ENCODE results near the gene ZMIZ1.

Gene ZMIZ1

DNA sequence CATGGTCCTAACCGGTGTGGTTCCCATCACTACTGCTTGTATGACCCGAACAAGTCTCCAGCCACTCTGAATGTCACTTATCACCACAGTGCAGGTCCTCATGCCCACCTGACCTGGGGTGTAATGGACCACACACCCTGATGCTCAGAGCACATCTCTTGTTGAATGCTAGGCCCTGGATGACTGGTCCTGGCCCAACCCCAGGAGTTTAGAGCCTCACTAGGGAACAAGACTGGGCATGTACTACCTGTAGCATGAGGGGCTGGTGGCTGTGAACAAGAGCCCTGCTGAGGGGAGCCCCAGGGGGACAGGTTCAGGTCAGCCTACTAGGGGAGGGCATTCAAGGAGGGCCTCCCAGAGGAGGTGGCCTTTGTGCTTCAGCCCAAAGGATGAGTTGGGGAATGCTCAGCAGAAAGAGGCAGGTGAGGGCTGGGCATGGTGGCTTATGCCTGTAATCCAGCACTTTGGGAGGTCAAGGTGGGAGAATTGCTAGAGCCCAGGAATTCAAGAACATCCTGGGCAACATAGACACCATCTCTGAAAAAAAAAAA, 31.2 kb downstream of the ZMIZ1 start:
- no peak for DNase-seq (ENCODE audit: low spot score)

DNA sequence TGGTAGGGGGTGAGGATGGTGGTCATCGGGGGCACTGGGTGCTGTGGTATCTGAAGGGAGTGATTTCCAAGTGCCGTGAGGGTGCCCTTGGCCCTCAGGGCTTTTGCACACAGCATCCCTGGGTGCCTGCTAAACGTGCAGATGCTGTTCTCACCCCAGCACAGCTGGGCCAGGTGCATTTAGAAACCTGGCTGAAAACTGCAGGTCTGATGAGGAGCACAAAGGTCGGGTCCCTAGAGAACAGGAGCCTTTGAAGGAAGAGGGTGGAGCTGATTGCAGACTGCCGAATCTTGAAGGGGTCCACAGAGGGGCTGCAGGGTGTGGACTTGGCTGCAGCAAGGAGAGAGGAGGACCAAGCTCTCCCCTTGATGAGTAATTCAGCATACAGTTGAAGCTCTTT, 32.0 kb downstream of the ZMIZ1 start:
- no peak for DNase-seq (ENCODE audit: low spot score)

DNA sequence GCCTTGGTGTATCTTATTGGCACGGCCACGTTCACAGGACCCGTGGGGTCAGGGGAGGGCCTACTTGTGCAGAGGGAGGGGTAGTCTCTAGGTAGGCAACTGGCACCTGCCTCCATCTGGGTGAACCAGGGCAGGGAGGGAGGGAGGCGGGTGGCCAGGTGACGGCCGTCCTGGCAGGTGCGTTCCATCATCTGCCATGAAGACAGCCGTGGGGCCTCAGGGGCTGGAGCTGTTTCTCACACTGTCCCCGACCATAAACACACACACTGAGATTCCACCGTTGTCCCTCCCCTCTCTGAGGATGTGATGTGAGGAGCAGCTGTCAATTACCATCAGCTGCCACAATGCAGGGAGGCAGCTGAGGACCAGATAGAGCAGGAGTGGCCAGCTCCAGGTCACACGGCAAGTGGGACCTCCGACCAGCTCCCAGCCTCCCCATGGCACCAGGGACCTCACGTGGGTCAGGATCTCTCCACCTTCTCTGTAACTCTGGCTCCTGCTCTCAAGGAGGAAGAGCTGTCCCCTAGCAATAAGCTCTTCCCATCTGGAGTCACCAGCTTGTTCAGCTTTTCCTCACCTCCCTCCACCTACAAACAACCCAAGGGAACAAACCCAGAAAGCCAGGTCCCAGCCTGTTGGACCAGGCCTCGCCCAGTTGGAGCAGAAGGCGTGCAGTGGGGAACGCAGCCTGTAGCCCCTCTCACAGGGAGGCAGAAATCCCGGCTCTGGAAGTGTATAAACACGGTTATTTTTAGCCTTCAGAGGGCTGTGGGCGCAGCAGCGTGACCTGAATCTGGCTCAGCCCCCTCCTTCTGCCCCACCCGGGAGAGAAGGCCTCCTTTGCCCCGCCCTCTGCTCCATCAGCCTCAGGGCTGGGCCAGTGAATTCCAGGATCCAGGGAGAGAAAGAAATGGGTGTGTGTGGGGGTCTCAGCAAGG, 33.1 kb downstream of the ZMIZ1 start:
- no peak for DNase-seq (ENCODE audit: low spot score)

DNA sequence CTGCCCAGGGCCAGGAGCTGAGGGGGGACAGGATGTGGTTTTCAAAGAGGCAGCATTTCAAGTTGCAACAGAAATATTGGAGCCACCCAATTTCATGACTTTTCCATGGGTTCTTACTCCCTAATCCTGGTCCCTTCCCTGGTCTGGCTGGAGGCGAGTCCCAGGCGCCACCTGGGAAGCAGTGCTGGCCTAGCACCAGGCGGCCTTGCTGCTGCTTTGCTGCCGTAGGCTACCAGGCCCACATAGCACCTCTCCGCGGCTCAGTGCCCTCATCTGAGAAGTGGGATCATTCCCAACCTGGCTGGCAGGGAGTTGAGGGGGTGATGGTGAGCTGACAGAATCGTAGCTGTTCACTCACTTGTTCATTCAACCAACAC, 33.7 kb downstream of the ZMIZ1 start:
- no peak for DNase-seq (ENCODE audit: low spot score)

DNA sequence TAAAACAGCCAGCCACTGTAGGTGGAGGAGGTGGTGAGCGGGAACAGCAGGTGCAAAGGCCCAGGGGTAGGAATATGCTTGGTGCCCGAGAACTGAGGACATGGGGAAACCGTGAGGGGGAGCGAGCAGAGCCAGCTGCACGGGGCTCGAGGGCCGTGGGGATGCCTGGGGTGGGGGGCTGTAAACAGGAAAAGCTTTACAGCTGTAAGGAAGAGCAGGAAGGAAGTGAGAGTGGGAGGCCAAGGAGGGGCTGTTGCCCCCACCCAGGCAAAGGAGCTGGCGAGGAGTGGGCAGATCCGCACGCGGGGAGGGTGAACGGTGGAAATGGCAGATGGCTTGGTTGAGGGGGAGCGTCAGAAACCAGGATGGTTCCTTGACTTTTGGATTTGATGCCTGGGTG, 34.4 kb downstream of the ZMIZ1 start:
- no peak for DNase-seq (ENCODE audit: low spot score)

DNA sequence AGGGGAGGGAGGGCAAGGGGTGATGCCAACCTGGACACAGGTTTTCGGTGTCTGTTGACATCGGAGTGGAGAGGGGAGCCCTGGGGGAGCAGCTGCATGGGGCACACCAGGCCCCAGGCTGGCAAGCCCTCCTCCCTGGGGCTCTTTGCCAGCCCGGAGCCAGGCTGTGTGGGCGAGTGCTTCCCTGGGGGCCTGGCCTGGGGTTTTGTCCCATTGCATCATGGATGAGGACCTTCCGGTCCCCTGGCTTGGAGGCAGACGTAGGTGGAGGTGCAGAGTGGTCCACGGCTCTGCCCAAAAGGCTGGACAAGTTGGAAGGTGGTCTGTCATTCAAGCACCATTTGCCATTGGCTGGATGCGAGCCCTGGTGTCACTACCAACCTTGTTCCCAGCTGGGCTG, 34.8 kb downstream of the ZMIZ1 start:
- no peak for DNase-seq (ENCODE audit: low spot score)

DNA sequence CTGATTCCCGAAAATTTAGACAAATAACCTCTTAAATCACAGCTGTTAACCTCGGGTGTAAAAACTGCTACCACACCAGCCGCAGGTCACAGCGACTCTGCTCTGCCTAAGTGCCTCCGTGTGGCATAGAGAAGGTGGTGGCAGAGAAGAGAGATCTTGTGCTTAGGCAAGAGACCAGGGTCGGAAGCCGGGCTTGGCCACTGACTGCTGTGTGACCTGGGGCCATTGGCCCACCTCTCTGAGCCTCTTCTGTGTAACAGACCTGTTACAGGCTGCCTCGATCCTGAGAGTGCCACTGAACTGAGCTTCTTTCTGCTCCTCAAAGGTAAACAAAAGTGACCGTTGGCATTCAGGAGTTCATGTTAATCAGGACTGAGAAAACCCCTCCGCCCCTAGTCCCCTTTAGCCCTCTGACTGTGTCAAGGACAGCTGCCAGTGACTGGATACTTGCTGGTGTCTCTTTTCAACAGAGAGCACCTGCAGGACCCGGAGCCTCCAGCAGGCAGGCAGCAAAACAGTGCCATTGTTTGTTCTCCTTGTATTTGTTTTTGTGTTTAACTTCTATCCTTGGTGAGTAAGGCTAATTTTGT, 36.5 kb downstream of the ZMIZ1 start:
- DNase-seq (ENCODE audit: low spot score), result no peak

DNA sequence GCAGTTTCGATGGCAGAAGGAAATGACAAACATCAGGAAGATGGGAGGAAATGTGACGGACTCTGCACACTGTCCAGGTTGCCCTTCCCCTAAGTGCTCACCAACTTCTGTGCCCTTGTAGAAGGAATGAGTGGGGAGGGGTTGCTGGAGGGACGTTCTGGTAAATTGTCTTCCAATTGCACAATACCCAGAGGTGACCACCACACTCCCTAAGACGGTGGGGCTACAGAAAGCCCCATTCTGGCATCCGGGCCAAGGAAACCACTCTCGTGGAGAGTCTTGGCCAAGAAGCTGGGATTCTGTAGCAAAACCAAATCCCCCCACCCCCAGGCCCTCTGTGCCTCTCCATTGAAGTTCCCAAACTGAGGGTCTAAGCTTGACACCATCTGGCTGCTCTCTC, 37.1 kb downstream of the ZMIZ1 start:
- DNase-seq (ENCODE audit: low spot score), result no peak

DNA sequence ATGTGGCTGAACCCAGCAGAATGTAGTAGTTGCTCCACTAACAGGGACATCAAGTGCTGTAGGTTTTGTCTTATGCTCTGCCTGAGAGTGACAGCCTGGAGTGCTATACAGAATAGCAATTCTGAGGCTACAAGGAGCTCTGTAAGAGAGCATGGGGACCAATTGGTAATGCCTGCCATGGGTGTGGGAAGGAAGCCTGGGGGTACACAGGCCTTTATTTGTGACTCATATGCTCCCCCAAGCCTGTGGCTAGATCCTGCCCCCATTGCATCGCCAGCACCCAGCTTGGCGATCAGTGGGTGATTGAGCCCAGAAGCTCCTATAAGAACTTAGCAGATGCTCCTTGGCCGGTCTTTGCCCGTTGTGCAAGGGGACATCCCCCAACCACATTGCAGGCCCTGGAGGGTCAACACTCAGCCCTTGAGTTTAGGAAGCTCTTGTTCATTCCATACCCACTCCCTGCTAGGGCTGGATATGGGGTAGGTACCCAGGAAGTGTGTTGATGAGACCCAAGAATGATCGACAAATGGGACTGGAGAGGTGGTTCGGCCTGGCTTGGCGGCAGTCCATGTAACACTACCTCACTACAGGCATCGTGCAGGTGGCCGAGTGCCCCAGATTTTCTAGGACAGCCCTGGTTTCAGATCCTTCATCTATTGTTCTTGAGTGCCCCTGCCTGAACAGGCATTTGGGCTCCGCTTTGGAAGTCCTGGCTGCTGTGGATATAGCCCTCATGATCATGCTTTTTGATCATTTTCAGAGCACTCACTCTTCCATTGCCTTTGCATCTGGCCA, 37.7 kb downstream of the ZMIZ1 start:
- no peak for DNase-seq (ENCODE audit: low spot score)

DNA sequence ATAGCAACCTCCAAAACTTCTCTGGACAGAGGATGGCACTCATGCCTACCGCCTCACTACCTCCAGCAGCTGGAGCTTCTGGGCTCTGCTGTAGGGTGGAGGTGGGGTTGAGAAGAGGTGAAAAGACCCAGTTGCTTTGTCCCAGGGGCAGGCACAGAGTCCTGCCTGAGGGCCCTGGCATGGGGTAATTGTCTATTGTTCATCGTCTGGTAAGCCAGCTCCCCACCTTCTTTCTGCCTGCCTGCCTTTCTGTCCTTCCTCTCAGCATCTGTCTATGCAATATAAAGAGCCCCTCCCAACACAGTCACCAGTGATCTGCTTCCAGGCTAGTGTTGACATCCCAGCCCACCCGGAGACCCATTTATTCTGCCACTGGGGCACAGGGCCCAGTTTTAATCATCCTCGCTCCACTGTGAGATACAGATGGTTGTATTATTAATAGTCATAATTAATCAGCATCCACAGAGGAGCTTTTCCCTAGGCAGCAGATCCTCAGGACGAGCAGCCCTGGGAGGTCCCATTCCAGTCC, 39.0 kb downstream of the ZMIZ1 start:
- no peak for DNase-seq (ENCODE audit: low spot score)

DNA sequence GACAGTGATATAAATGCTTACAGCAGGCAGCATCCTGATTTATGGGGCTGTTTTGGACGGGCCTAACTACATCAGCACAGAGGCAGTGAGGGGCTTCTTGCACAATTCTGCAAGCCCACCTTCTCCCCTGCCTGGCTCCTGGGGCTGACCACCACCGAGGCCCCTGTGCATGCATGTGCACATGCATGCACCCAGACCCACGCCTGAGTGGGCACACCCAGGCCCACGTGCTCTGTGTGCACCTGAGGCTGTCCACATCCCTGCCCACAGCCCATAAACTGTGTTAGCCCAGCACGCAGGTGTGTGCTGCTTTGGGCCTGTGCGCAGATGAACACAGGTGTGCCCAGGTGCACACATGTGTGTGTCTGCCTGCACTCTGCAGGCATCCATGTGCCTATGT, 40.0 kb downstream of the ZMIZ1 start:
- no peak for DNase-seq (ENCODE audit: low spot score)

DNA sequence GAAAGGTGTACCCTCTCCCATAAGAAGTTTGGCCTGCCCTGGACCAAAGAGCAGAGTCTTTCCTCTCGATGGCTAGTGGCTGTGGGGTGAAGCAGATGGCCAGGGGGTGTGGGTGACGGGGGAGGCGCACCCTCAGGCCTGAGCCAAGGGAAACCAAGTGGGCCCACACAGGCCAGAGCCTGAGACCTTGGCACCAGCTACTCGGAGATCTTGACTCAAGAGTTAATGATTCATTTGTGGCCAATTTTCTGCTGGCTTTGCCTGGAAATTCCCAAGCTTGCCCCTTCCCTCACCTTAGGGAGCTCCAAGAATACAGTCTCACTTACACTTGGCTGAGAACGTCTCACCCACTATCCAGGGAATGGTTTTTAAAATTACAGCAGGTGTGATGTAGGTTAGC, 42.7 kb downstream of the ZMIZ1 start:
- no peak for DNase-seq (ENCODE audit: low spot score)

DNA sequence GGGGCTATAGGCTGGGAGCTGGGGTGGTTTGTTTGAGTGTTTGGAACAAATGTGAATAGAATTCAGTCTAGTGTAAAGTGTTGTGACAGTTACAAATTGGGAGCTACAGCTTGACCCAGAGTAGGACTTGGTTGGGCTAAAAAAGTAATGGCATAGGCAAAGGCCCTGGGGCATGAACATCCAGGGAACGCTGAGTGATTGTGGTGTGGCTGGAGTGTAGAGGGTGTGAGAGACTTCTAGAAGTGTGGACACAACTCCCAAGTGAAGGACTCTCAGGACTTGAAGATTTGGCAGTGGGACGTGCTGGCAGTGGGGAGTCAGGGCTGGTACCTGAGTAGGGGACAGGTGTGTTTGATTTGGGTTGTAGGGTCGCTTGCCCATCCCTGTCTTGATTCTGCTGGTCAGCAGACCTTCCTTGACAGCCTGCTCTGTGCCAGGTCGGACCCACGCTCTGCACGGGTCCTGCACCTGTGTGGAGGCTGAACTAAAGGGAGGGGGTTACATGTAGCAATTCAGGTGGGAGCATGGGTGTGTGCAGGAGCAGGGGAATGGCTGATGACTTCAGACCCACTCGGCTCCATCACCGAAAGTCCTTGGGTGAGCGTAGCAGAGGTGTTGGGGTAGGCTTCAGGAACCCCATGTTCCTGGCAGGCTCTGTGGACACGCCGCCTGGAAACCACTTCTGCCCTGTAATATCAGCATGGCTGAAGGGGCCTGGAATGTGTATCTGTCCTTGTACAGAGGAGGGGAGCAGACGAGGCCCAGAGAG, 43.3 kb downstream of the ZMIZ1 start:
- no peak for DNase-seq (ENCODE audit: low spot score)

DNA sequence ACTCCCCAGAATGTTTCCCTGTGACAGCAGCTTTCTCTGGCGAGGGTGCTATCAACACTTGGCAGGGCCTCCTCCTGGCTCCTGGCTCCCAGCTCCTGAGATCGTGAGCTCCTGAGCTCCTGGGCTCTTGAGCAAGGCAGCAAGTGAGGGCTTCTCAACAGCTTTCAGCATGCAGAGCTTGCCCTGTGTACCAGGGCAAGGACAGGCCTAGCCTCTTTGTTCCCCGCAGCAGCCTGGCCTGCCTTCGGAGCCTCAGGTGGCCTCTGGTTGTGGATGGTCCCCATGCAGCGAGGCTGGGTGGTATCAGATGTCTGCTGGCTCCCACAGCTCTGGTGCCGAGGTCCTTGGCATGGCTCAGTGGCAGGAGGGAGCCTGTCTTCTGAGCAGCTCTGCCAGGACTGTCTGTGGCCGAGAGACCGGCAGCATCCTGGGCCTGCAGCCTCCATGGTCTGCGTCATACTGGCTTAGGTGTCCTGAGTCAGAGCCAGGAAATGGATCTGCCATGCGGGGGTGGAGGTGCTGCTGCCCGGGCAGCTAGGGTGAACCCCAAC, 44.2 kb downstream of the ZMIZ1 start:
- no peak for DNase-seq (ENCODE audit: low spot score)

DNA sequence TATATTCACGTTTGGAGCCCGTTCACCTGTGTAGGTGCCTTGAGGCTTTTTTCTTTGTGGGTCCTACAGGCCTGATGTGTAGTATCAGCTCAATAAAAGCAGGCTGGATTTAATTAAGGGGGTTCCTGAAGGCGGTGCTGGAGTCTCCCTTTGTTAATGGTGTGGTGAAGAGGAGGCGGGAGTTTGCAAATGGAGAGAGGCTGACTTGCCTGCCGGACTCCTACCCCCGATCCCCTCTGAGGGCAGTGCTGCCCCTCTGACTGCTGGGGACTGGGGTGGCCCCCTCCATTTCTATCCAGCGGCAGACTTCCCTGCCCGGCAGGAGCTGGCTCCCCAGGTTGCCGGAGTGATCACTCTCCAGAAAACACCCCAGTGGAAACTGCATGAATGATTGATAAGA, 45.1 kb downstream of the ZMIZ1 start:
- no peak for DNase-seq (ENCODE audit: low spot score)

DNA sequence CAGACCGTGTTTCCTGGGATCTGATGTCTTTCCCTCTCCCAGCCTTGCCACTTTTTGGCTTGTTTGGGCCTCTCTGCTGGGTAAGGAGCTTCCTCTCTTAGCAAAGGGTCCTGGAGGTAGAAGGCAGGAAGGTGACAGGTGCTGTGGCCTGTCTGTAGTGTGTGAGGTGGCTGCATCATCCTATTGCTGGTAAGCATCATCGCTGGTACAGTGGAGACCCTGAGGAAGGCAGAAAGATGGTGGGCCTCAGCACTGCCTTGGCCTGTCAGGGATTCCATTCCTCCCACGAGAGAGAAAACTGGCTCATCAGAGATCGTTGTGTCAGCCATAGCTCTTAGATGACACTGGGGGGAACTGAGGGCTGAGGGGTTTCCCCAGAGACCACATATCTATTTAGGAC, 46.5 kb downstream of the ZMIZ1 start:
- DNase-seq (ENCODE audit: low spot score), result no peak

DNA sequence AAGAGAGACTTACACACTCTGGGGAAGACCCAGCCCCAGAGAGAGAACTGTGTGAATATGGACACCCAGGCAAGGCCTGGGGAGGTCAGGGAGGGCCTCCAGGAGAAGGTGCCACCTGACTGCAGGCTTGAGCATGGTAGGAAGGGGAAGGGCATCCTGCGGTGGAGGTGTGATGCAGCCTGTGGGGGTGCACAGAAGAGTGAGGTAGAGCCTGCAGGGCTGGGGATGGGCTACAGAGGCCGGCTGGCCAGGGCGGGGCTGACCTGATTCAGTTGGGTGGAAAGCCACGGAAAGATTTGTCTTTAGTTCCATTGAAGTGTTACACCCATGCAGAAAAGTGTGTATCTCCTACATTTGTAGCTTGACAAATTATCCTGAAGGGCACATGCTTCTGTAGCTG, 47.6 kb downstream of the ZMIZ1 start:
- no peak for DNase-seq (ENCODE audit: low spot score)

DNA sequence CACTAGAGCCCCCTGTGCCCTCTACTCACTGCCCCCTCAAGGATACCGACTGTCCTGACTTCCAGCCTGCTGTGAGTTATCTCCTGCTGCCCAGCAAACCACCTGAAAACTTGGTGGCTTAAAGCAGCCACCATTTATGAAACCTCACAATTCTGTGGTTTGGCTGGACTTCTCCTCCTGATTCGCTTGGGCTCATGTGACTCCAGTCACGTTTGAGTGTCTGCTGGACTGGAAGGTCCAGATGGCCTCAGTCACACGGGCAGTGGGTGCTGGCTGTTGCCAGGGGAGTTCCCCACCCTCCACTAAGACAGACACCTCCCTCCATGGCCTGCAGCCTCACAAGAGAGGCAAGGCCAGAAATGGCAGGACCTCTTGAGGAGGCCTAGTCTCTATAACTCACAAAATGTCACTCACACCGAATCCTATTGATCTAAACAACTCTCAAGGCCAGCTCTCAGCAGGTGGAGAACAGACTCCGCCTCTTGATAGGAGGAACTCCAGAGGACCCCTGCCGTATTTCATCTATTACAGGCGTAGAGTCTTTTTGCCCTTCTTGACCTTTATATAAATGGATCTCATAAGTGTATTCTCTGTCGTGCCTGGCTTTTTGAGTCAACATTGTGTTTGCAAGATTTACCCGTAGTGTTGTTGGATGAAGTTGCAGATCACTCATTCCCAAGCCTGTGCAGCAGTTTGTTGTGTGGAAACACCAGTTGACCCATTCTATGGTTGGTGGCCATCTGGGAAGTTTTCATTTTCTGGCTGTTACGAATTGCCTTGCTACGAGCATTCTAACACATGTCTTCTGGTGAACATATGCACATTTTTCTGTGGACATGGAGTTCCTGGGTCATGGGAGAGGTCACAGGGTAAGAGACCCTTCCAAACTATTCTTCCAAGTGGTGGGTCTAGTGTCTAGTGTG, 48.3 kb downstream of the ZMIZ1 start:
- no peak for DNase-seq (ENCODE audit: low spot score)

DNA sequence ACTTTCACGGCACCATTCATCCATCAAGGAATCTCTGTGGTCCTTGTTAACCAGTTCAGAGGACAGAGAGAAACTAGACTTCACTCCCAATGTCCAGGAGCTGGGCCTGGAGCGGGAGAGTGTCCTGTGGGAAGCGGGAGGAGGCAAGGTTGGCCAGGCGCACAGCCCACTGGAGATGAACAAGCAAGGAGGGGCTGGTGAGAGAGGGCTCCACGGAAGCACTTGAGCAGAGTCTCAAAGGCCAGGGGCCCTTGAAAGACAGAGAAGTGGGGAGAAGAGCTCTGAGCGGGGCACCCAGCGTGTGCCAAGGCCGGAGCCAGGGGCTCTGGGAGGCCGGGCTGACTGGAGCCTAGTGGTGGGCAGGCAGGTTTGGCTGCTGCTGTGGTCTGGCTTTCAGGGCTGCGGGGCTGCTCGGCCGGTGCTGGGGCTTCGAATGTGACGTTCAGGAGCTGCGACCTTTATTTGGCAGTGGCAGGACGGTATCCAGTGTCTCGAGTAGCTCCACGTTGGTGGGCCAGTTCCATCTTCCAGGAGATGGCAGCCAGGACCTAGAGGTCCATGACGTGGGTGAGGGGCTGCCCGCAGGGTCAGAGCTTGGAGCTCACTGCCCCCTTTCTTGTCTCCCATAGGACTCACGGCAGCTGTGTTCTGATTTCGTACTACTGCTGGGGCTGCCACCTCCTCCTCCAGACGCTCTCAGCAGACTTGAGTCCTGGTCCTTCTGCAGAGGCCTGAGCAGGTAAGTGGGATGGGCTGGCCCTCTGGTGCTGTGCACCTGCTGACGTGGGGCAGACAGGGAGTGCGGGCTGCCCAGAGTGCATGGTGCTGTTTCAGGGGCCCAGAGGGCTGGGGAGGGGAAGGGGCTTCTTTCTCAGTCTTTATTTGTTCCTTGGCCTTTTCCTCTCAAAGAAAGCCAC, 49.8 kb downstream of the ZMIZ1 start:
- no peak for DNase-seq (ENCODE audit: low spot score)

All from CD4-positive, alpha-beta T cell treated with Interleukin-15 for 4 hours (primary cell).